ENCODE measurements around the gene GRIA3.

The GRIA3 gene

DNA sequence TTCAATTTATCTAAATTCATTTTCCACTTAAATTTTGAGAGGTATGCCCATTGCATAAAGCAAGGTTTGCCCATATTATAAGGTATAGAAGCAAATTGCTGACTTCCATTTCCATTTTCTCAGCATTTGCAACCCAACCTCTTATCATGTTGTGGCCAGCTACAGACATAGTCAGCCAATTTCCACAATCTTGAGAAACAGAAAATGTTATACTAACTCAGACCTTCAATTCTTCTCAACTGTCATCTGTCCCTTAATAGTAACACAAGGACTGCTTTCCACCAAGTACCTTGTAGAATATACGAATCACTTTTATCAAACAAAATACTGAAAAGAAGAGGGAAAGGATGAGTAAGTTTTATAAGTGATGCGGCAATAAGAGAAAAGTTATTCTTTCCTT is 11.2 kb upstream of the GRIA3 start:
- Histone ChIP-seq H3K9me3 (ENCODE audit: low read length) (no peaks in the 10 kb centered on the region), H3K27ac (ENCODE audit: low read depth, low read length) (no peak overlapping the region), H3K9ac (ENCODE audit: low read length) (no peak overlapping the region), H3K4me3 (ENCODE audit: low read depth in 1 of 2, low read length in 2 of 2) (no peak overlapping the region), H3K27me3 (ENCODE audit: control insufficient read depth in 1 of 2, insufficient read depth in 2 of 2, low read length in 2 of 2) (no peaks in the 10 kb centered on the region), H3K4me1 (ENCODE audit: insufficient read depth, low read length) (no peaks in the 10 kb centered on the region), H3K36me3 (ENCODE audit: insufficient read depth, low read length) (no peaks in the 10 kb centered on the region)

DNA sequence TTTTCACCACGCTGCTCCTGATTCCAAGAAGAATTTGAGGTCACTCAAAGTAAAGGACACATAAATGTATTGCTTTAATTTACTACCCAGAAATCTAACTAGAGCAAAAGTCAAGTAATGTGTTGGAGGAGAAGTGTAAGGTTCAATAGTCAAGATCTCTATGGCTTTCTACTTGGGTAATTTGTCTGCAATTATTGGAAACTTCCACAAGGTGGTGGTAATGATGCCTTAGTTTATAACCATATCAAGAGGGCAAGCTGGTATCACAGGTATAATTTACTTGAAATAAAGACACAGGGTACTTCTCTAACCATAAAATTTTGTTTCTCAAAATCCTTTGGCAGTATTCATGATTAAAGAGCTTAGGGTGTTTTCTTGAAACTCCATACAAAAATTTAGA is 10.2 kb upstream of the GRIA3 start:
- Histone ChIP-seq H3K36me3 (ENCODE audit: insufficient read depth, low read length) (no peaks in the 10 kb centered on the region), H3K4me3 (ENCODE audit: low read depth in 1 of 2, low read length in 2 of 2) (no peak overlapping the region), H3K9ac (ENCODE audit: low read length) (no peak overlapping the region), H3K9me3 (ENCODE audit: low read length) (no peaks in the 10 kb centered on the region), H3K27ac (ENCODE audit: low read depth, low read length) (no peak overlapping the region), H3K27me3 (ENCODE audit: control insufficient read depth in 1 of 2, insufficient read depth in 2 of 2, low read length in 2 of 2) (no peaks in the 10 kb centered on the region), H3K4me1 (ENCODE audit: insufficient read depth, low read length) (no peaks in the 10 kb centered on the region)

DNA sequence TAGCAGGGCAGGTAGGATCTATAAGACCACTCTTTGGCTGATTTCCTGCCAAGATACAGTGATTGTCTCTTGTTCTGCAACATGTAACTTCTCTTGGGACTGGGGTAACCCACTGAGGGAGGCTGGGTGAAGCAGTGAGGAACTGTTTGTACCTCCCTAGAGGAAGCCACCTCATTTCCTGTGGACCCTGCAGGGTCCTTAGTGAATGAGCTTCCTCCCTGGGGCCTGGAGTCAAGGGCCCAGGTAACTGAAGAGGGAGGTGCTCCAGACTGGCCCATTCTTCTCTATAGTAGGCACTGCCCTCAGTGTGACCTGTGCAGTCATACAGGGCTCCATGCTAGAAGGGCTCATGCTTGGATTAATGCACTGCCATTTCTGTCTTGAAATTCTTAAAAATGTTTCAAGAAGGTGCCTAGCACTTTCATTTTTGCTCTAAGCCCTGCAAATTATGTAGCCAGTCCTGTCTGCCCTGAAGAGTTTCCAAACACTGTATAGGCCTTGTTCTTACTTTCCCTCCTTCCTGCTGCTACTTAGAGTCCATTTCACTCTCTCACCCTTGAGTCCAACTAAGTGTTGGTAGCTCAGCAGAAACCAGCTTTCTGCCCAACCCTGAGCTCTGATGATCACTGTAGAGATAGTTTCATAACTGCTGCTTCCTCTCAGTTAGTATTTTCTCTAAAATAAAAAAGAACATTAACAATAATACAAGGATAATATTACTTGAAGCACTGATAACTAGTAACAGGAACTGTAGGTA is 8.5 kb upstream of the GRIA3 start:
- no peaks in the 10 kb centered on the region for H3K36me3 ChIP-seq (ENCODE audit: insufficient read depth, low read length)
- H3K4me3 ChIP-seq (ENCODE audit: low read depth in 1 of 2, low read length in 2 of 2) = no peak overlapping the region
- H3K4me1 ChIP-seq (ENCODE audit: insufficient read depth, low read length) = no peaks in the 10 kb centered on the region
- H3K27me3 ChIP-seq (ENCODE audit: control insufficient read depth in 1 of 2, insufficient read depth in 2 of 2, low read length in 2 of 2) = no peaks in the 10 kb centered on the region
- no peak overlapping the region for H3K9ac ChIP-seq (ENCODE audit: low read length)
- H3K9me3 ChIP-seq (ENCODE audit: low read length) = no peaks in the 10 kb centered on the region
- no peak overlapping the region for H3K27ac ChIP-seq (ENCODE audit: low read depth, low read length)

DNA sequence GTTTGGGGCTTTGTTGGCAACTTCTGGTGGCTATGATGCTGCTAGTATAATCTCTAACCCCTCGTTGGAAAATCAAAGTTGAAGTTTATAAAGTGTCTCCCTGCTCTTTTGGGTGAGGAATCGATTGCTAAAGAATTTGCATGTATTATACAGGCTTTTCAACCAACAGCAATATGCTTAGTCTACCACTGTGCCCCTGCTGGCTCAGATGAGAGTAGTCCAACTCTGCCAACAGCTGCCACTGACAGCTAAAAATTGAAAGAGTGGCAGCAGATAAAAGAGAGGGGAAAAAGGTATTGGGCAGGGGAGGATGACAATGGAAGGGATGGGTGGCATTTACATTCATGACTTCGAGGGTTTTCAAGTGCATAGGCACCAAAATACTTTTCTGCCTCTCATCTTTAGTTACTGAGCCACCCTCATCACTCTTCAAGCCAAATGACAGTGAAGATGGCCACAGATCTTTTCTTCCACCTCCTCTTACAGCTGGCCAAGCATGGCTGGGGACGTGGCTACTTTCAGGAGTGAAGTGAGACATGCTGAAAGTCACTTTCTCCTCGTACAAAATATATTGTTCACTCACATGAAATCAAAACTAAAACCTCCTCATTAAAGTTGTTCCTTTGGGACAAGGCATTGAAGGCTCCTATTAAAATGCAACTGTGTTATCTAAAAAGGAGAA is 2.7 kb upstream of the GRIA3 start:
- no peak overlapping the region for H3K27ac ChIP-seq (ENCODE audit: low read depth, low read length)

DNA sequence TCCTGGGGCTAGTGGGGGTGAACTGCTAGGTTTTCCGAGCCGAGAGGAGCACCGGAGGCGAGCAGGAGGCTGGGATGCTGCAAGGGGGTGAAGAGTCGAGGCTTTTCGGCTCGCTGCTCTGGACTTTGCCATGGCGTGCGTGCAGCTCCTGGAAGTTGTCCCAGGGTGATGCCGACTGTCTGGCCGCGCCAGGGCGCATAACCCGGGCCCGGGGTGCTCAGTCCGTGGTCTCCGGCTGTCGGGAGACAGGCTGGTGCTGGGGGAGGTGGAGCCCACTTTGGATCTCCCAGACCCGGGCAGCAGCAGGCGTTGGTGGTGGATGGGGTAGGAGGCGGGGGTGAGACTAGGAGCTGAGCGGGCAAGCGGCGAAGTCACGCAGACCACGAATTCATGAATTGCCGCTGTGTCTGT is 793 bp downstream of the GRIA3 start:
- Histone ChIP-seq H3K9ac (ENCODE audit: low read length) (no peak overlapping the region), H3K27me3 (ENCODE audit: control insufficient read depth in 1 of 2, insufficient read depth in 2 of 2, low read length in 2 of 2) (peaks cover 5 to 17% of the 10 kb centered on the region in 2 donors), H3K36me3 (ENCODE audit: insufficient read depth, low read length) (no peaks in the 10 kb centered on the region), H3K4me1 (ENCODE audit: insufficient read depth, low read length) (no peaks in the 10 kb centered on the region), H3K9me3 (ENCODE audit: low read length) (no peaks in the 10 kb centered on the region), H3K4me3 (ENCODE audit: low read depth in 1 of 2, low read length in 2 of 2) (peak overlapping the region; percentile 23 to 50), H3K27ac (ENCODE audit: low read depth, low read length) (no peak overlapping the region)

More for the DNA sequence above, 2.7 kb upstream of the GRIA3 start:
- H3K27me3 ChIP-seq (ENCODE audit: control insufficient read depth in 1 of 2, insufficient read depth in 2 of 2, low read length in 2 of 2) = peaks cover 0 to 17% of the 10 kb centered on the region in 2 donors
- no peaks in the 10 kb centered on the region for H3K9me3 ChIP-seq (ENCODE audit: low read length)
- no peaks in the 10 kb centered on the region for H3K4me1 ChIP-seq (ENCODE audit: insufficient read depth, low read length)
- no peak overlapping the region for H3K9ac ChIP-seq (ENCODE audit: low read length)
- no peak overlapping the region for H3K4me3 ChIP-seq (ENCODE audit: low read depth in 1 of 2, low read length in 2 of 2)
- no peaks in the 10 kb centered on the region for H3K36me3 ChIP-seq (ENCODE audit: insufficient read depth, low read length)

DNA sequence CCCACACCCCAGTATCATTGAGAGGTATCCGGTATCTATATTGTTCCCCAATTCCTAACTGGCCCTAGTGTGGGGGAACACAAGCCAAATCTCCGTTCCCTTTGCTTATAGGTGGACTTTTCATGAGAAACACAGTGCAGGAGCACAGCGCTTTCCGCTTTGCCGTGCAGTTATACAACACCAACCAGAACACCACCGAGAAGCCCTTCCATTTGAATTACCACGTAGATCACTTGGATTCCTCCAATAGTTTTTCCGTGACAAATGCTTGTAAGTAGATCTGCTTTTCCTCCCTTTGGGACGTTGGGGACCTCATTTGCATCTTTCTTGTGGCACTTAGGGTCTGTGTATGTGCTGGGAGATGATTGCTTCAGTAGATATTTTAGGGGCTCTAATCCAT is 1.6 kb downstream of the GRIA3 start:
- no peaks in the 10 kb centered on the region for H3K36me3 ChIP-seq (ENCODE audit: insufficient read depth, low read length)
- no peak overlapping the region for H3K27ac ChIP-seq (ENCODE audit: low read depth, low read length)
- no peaks in the 10 kb centered on the region for H3K4me1 ChIP-seq (ENCODE audit: insufficient read depth, low read length)
- H3K9me3 ChIP-seq (ENCODE audit: low read length) = no peaks in the 10 kb centered on the region
- peaks cover 5 to 17% of the 10 kb centered on the region in 2 donors for H3K27me3 ChIP-seq (ENCODE audit: control insufficient read depth in 1 of 2, insufficient read depth in 2 of 2, low read length in 2 of 2)
- H3K4me3 ChIP-seq (ENCODE audit: low read depth in 1 of 2, low read length in 2 of 2) = no peak overlapping the region
- H3K9ac ChIP-seq (ENCODE audit: low read length) = no peak overlapping the region

DNA sequence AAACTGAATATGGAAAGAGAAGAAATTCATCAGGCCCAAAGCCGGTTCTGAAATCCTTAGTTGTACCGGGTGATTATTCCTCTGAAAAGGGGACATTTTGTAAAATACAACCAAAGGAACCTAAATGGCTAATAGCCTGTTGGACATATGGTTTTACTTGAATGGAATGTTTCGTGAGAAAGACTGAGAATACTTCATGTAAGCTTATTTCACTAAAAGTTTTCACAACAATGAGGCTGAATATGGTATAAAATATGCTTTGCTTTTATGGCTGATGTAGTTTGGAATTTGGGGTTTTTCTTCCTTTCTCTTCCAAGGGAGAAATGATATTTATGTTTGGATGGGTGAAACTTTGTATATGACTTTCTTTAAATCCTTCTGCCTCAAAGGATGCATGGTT is 2.7 kb downstream of the GRIA3 start:
- H3K9me3 ChIP-seq (ENCODE audit: low read length) = no peaks in the 10 kb centered on the region
- no peak overlapping the region for H3K27ac ChIP-seq (ENCODE audit: low read depth, low read length)
- no peaks in the 10 kb centered on the region for H3K36me3 ChIP-seq (ENCODE audit: insufficient read depth, low read length)
- H3K4me3 ChIP-seq (ENCODE audit: low read depth in 1 of 2, low read length in 2 of 2) = no peak overlapping the region
- no peaks in the 10 kb centered on the region for H3K4me1 ChIP-seq (ENCODE audit: insufficient read depth, low read length)
- peaks cover 5 to 17% of the 10 kb centered on the region in 2 donors for H3K27me3 ChIP-seq (ENCODE audit: control insufficient read depth in 1 of 2, insufficient read depth in 2 of 2, low read length in 2 of 2)
- H3K9ac ChIP-seq (ENCODE audit: low read length) = no peak overlapping the region

DNA sequence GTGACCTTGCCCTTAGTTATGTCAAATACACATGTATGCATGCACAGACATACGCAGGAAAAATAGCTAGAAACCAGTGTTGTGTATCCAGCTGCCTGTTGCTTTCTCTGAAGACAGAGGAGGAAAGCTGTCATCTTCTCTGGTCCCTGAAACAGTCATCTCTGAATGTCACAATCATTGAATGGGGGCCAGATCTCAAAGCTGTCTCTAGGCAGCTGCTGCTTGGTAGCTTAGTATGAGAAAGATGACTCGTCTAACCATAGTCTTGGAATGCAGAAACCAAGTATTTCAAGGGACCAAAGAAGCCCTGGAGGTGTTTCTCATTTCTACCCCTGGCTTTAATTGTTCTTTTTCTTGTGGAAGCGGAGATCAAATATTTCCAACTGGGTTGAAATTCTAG is 4.0 kb downstream of the GRIA3 start:
- H3K4me3 ChIP-seq (ENCODE audit: low read depth in 1 of 2, low read length in 2 of 2) = no peak overlapping the region
- no peaks in the 10 kb centered on the region for H3K9me3 ChIP-seq (ENCODE audit: low read length)
- no peak overlapping the region for H3K27ac ChIP-seq (ENCODE audit: low read depth, low read length)
- H3K27me3 ChIP-seq (ENCODE audit: control insufficient read depth in 1 of 2, insufficient read depth in 2 of 2, low read length in 2 of 2) = peaks cover 5 to 17% of the 10 kb centered on the region in 2 donors
- no peaks in the 10 kb centered on the region for H3K36me3 ChIP-seq (ENCODE audit: insufficient read depth, low read length)
- no peak overlapping the region for H3K9ac ChIP-seq (ENCODE audit: low read length)
- no peaks in the 10 kb centered on the region for H3K4me1 ChIP-seq (ENCODE audit: insufficient read depth, low read length)

DNA sequence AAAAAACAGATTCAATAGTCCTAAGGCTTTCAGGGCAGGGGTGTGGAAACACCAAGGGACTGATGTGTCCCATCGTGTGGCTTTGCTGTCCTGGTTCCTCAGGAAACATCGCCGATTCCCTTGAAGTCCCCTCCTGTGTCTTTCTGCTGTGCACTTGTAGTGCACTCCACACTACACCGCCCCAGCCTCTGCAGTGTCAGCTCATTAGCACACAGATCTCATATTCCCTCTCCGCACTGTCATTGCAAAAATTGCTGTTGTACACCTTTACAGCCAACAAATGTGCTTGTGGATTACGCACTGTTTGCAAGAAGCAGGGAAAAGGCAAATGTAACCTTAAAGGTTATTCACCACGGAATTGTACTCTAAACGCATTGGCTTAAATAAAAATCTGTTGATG is 5.3 kb downstream of the GRIA3 start:
- Histone ChIP-seq H3K27me3 (ENCODE audit: control insufficient read depth in 1 of 2, insufficient read depth in 2 of 2, low read length in 2 of 2) (peaks cover 5 to 8% of the 10 kb centered on the region in 2 donors), H3K9me3 (ENCODE audit: low read length) (no peaks in the 10 kb centered on the region), H3K9ac (ENCODE audit: low read length) (no peak overlapping the region), H3K4me3 (ENCODE audit: low read depth in 1 of 2, low read length in 2 of 2) (no peak overlapping the region), H3K36me3 (ENCODE audit: insufficient read depth, low read length) (no peaks in the 10 kb centered on the region), H3K4me1 (ENCODE audit: insufficient read depth, low read length) (no peaks in the 10 kb centered on the region), H3K27ac (ENCODE audit: low read depth, low read length) (no peak overlapping the region)

DNA sequence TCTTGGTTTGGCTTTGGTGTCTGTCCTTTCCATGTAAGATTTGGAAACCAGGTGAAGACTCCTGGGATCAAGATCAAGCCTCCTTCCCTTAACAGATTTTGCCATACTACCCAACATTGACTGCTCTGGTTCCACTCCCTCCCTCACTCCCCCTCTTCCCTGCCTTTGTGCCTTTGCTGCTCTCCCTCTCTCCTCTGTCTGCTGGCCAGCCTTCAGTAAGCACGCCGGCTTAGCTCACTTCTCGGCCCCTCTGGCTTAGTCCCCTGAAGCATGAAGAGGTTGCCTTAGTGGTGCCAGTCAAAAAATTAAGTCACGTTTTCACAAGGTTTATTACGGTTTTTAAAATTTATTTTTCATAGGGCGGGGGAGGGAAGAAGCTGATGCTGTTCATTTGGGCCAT is 6.0 kb downstream of the GRIA3 start:
- H3K36me3 ChIP-seq (ENCODE audit: insufficient read depth, low read length) = no peaks in the 10 kb centered on the region
- no peak overlapping the region for H3K9ac ChIP-seq (ENCODE audit: low read length)
- H3K27me3 ChIP-seq (ENCODE audit: control insufficient read depth in 1 of 2, insufficient read depth in 2 of 2, low read length in 2 of 2) = peaks cover 0 to 5% of the 10 kb centered on the region in 2 donors
- H3K4me3 ChIP-seq (ENCODE audit: low read depth in 1 of 2, low read length in 2 of 2) = no peak overlapping the region
- no peaks in the 10 kb centered on the region for H3K9me3 ChIP-seq (ENCODE audit: low read length)
- H3K27ac ChIP-seq (ENCODE audit: low read depth, low read length) = no peak overlapping the region
- no peaks in the 10 kb centered on the region for H3K4me1 ChIP-seq (ENCODE audit: insufficient read depth, low read length)

DNA sequence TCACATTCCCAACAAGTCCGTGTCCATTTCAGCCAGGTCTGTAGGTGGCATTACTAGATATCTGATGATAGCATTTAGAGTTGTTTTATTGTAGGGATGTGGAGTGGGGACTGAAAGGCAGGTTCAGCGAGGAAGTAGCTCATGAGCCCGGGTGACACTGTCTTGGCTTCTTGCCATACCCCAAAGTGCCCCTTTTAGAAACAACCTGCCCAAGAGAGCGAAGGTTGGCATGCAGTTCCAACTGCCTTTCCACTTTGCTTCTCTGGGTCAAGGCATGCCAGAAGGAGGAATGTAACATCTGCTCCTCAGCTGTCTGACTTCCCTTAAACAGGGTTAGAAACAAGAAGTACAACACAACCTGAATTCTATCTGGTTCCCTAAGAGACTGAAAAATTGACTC is 9.0 kb downstream of the GRIA3 start:
- H3K27me3 ChIP-seq (ENCODE audit: control insufficient read depth in 1 of 2, insufficient read depth in 2 of 2, low read length in 2 of 2) = no peaks in the 10 kb centered on the region

DNA sequence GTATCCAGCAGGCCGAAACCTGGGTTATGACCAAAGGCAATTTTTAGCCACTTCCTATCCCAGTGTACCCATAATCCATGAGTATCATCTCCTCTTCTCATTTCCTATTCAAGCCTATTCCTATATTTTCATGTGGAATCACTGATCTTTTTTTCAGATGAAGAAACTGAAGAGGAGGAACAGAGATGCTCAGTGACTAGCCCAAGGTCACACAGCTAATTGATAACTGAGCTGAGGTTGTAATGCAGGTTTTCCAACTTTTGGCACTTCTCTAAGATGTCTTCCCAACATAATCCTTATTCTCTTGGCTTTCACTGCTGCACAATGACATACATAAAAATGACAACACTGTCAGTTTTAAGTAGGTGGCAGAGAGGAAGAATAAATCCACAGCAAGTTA is 15.3 kb downstream of the GRIA3 start:
- Histone ChIP-seq H3K4me1 (ENCODE audit: insufficient read depth, low read length) (no peaks in the 10 kb centered on the region), H3K9ac (ENCODE audit: low read length) (no peak overlapping the region), H3K9me3 (ENCODE audit: low read length) (no peaks in the 10 kb centered on the region), H3K27me3 (ENCODE audit: control insufficient read depth in 1 of 2, insufficient read depth in 2 of 2, low read length in 2 of 2) (no peaks in the 10 kb centered on the region), H3K27ac (ENCODE audit: low read depth, low read length) (no peak overlapping the region), H3K4me3 (ENCODE audit: low read depth in 1 of 2, low read length in 2 of 2) (no peak overlapping the region), H3K36me3 (ENCODE audit: insufficient read depth, low read length) (no peaks in the 10 kb centered on the region)

More for the DNA sequence above, 9.0 kb downstream of the GRIA3 start:
- Histone ChIP-seq H3K27ac (ENCODE audit: low read depth, low read length) (no peak overlapping the region), H3K4me3 (ENCODE audit: low read depth in 1 of 2, low read length in 2 of 2) (no peak overlapping the region), H3K9me3 (ENCODE audit: low read length) (no peaks in the 10 kb centered on the region), H3K9ac (ENCODE audit: low read length) (no peak overlapping the region), H3K36me3 (ENCODE audit: insufficient read depth, low read length) (no peaks in the 10 kb centered on the region), H3K4me1 (ENCODE audit: insufficient read depth, low read length) (no peaks in the 10 kb centered on the region)
